GM23338 (cell line): Measurements from ENCODE around the gene SMG9. TPM values are rescaled to one million over a fixed set of nuclear protein-coding genes. Genes with fewer than 3 reads are reported as not detected.

Experiments used
- ATAC-seq: fragments of 200-7000 bp; cut with Tn5 transposase; 3 replicates; pipeline ENCODE4 v1.9.1; 2020
- DNase-seq: peaks from one replicate; pipeline ENCODE4 v3.0.0-alpha.2; 2015; ENCODE audit warnings: low spot score
- H2AFZ ChIP-seq: fragments of 200-600 bp; sonication (generic); 2 replicates; pipeline ENCODE4 v1.8.0; 2016; ENCODE audit warnings: antibody characterized with exemption, mild to moderate bottlenecking, moderate library complexity
- H3F3A ChIP-seq: fragments of 200-600 bp; sonication (generic); replicated peaks from 2 replicates; pipeline ENCODE4 v1.8.0; 2017; ENCODE audit warnings: antibody characterized with exemption, mixed run types, low read depth
- H3K27ac ChIP-seq: fragments of 200-600 bp; sonication (generic); 2 replicates; pipeline ENCODE4 v1.6.1; 2016; ENCODE audit warnings: low read depth
- H3K27me3 ChIP-seq: fragments of 200-600 bp; sonication (generic); 2 replicates; pipeline ENCODE4 v1.8.0; 2016; ENCODE audit warnings: mild to moderate bottlenecking, mixed run types, moderate library complexity; ENCODE audit not compliant: insufficient read depth
- H3K36me3 ChIP-seq: fragments of 200-600 bp; sonication (generic); 2 replicates; pipeline ENCODE4 v1.8.0; 2016; ENCODE audit warnings: mild to moderate bottlenecking; ENCODE audit not compliant: insufficient read depth
- H3K4me1 ChIP-seq: fragments of 200-600 bp; sonication (generic); 2 replicates; pipeline ENCODE4 v1.8.0; 2016; ENCODE audit warnings: mild to moderate bottlenecking, moderate library complexity; ENCODE audit not compliant: insufficient read depth
- H3K4me2 ChIP-seq: fragments of 200-600 bp; sonication (generic); 2 replicates; pipeline ENCODE4 v1.7.1; 2017; ENCODE audit warnings: mixed run types
- H3K4me3 ChIP-seq: fragments of 200-600 bp; sonication (generic); 2 replicates; pipeline ENCODE4 v1.6.1; 2016; ENCODE audit warnings: mixed run types
- H3K79me2 ChIP-seq: fragments of 200-600 bp; sonication (generic); replicated peaks from 2 replicates; pipeline ENCODE4 v1.8.0; 2017; ENCODE audit warnings: mild to moderate bottlenecking; ENCODE audit not compliant: insufficient read depth
- H3K9me2 ChIP-seq: fragments of 200-600 bp; sonication (generic); 2 replicates; pipeline ENCODE4 v1.8.0; 2017; ENCODE audit not compliant: insufficient read depth
- H4K20me1 ChIP-seq: fragments of 200-600 bp; sonication (generic); replicated peaks from 2 replicates; pipeline ENCODE4 v1.8.0; 2017; ENCODE audit warnings: mild to moderate bottlenecking; ENCODE audit not compliant: insufficient read depth
- H3K27ac Mint-ChIP-seq: 2 replicates; pipeline ENCODE4 v1.8.0; 2020; ENCODE audit warnings: inconsistent platforms, mild to moderate bottlenecking, moderate library complexity, mixed read lengths
- H3K27me3 Mint-ChIP-seq: 3 replicates; pipeline ENCODE4 v1.8.0; 2022; ENCODE audit warnings: low read depth, mild to moderate bottlenecking, moderate library complexity, mixed read lengths, inconsistent platforms; ENCODE audit not compliant: insufficient read depth, poor library complexity
- H3K36me3 Mint-ChIP-seq: 3 replicates; pipeline ENCODE4 v1.8.0; 2021; ENCODE audit warnings: low read depth, mild to moderate bottlenecking, inconsistent platforms, moderate library complexity, mixed read lengths
- H3K4me1 Mint-ChIP-seq: 3 replicates; pipeline ENCODE4 v1.8.0; 2020; ENCODE audit warnings: mild to moderate bottlenecking, inconsistent platforms, mixed read lengths
- H3K4me3 Mint-ChIP-seq: 3 replicates; pipeline ENCODE4 v1.8.0; 2021; ENCODE audit warnings: moderate library complexity, mild to moderate bottlenecking, inconsistent platforms, mixed read lengths
- H3K9me3 Mint-ChIP-seq: 3 replicates; pipeline ENCODE4 v1.8.0; 2020; ENCODE audit warnings: moderate library complexity, mild to moderate bottlenecking, inconsistent platforms, mixed read lengths
- CREB1 ChIP-seq: fragments of 250-450 bp; sonication (Bioruptor Pico); IDR thresholded peaks from 2 replicates; pipeline ENCODE4 v1.5.0; 2020; ENCODE audit warnings: low read depth, mild to moderate bottlenecking, moderate library complexity
- ETS1 ChIP-seq: IDR thresholded peaks from 2 replicates; pipeline ENCODE4 v1.6.1; 2016; ENCODE audit warnings: antibody characterized with exemption
- EZH2phosphoT487 ChIP-seq: fragments of 200-600 bp; sonication (generic); IDR thresholded peaks from one replicate; pipeline ENCODE4 v1.8.1; 2018; ENCODE audit warnings: antibody characterized with exemption; ENCODE audit not compliant: unreplicated experiment
- JUNB ChIP-seq: IDR thresholded peaks from one replicate; pipeline ENCODE4 v1.6.1; 2016; ENCODE audit warnings: antibody characterized with exemption; ENCODE audit not compliant: unreplicated experiment
- NANOG ChIP-seq: IDR thresholded peaks from 2 replicates; pipeline ENCODE4 v1.6.1; 2016; ENCODE audit warnings: antibody characterized with exemption, borderline replicate concordance
- POLR2AphosphoS5 ChIP-seq: IDR thresholded peaks from 2 replicates; pipeline ENCODE4 v1.6.1; 2016; ENCODE audit warnings: antibody characterized with exemption, low read depth
- REST ChIP-seq: IDR thresholded peaks from one replicate; pipeline ENCODE4 v1.6.1; 2018; ENCODE audit warnings: antibody characterized with exemption; ENCODE audit not compliant: unreplicated experiment
- STAT1 ChIP-seq: IDR thresholded peaks from one replicate; pipeline ENCODE4 v1.6.1; 2016; ENCODE audit warnings: antibody characterized with exemption; ENCODE audit not compliant: unreplicated experiment
- ZNF331 ChIP-seq: fragments of 250-450 bp; sonication (Bioruptor Pico); IDR thresholded peaks from 2 replicates; pipeline ENCODE4 v1.5.0; 2020; ENCODE audit warnings: low read depth, mild to moderate bottlenecking, moderate library complexity
- polyA plus RNA-seq: library from polyadenylated mRNA; unstranded; fragments of >200 nt; fragmentation: Nextera tagmentation; extraction: Ambion mirVana; gene quantifications from 2 replicates; pipeline ENCODE4 v1.2.1, GENCODE V29; 2016
- total RNA-seq: library from RNA; depleted of rRNA; stranded (reverse); fragments of >200 nt; shearing (Covaris generic); gene quantifications from 2 replicates; pipeline ENCODE4 v1.2.3, GENCODE V29; 2014

SMG9 gene
- total and polyA plus RNA-seq, 2 experiments from 2014 or later = 13.2 to 14.0 TPM

GRCh38 chr19:43743059-43743458 is 11.7 kb downstream of the SMG9 start (continued):
- TF ChIP-seq CREB1 (CRISPR knock-in tag) (no peak), ZNF331 (CRISPR knock-in tag) (no peak), STAT1 (no peak), EZH2phosphoT487 (no peak), JUNB (no peak)

- H4K20me1 ChIP-seq = no peaks in the 10 kb centered on the region; the same call in 1 of the 2 replicates
- Mint-ChIP-seq H3K27ac (no peak overlapping the region), H3K27me3 (peaks cover 4% of the 10 kb centered on the region), H3K4me1 (peaks cover 4% of the 10 kb centered on the region; the same call in 1 of the 3 replicates), H3K4me3 (no peak overlapping the region), H3K9me3 (no peaks in the 10 kb centered on the region), H3K36me3 (peaks cover 73% of the 10 kb centered on the region)
- H3K27me3 ChIP-seq = no peaks in the 10 kb centered on the region
- no peak overlapping the region for H3K4me3 ChIP-seq
- H3K79me2 ChIP-seq = no peaks in the 10 kb centered on the region
- no peaks in the 10 kb centered on the region for H3F3A ChIP-seq
- no peaks in the 10 kb centered on the region for H3K9me2 ChIP-seq
- no peak overlapping the region for H2AFZ ChIP-seq
- ATAC-seq (no peak), DNase-seq (no peak)
- H3K4me1 ChIP-seq = no peaks in the 10 kb centered on the region
- no peak overlapping the region for H3K27ac ChIP-seq
- H3K36me3 ChIP-seq = peaks cover 6% of the 10 kb centered on the region
- no peak for TF ChIP-seq NANOG
- TF ChIP-seq ZNF331 (CRISPR knock-in tag) = no peak
- TF ChIP-seq REST = no peak
- no peak for TF ChIP-seq EZH2phosphoT487
- no peak for TF ChIP-seq JUNB
- no peak for TF ChIP-seq POLR2AphosphoS5
- TF ChIP-seq ETS1 = no peak
- no peak overlapping the region for H3K4me2 ChIP-seq
These were observed 13.5 kb downstream of the SMG9 start for GRCh38 chr19:43741075-43741825.
